OCI-LY7 (cell line): ENCODE data around the gene ZDHHC14. TPM values are rescaled to one million over a fixed set of nuclear protein-coding genes. Genes with fewer than 3 reads are reported as not detected.

Source experiments
- BruUV-seq: library from RNA; stranded (reverse); fragments of 400-500 nt; replicated peaks from 2 replicates; lab custom pipeline; 2021; lab: Mats Ljungman, UMichigan
- CTCF ChIA-PET: fragments of 300-600 bp; sonication (Branson Sonifier 250); formaldehyde crosslinking; loops from one replicate; lab custom pipeline; 2022; ENCODE audit warnings: antibody characterized with exemption; ENCODE audit not compliant: unreplicated experiment; lab: Charles Lee
- POLR2A ChIA-PET: fragments of 300-600 bp; sonication (Branson Sonifier 250); formaldehyde crosslinking; loops from one replicate; lab custom pipeline; 2022; ENCODE audit warnings: antibody characterized with exemption; lab: Charles Lee
- DNase-seq: peaks from one replicate; pipeline ENCODE4 v3.0.0-alpha.2; 2015; ENCODE audit warnings: low spot score
- H2AFZ ChIP-seq: fragments of 200-600 bp; sonication (generic), shearing (Covaris generic); 2 replicates; pipeline ENCODE4 v1.6.1; 2014; ENCODE audit warnings: mild to moderate bottlenecking, antibody characterized with exemption, low read length, moderate library complexity
- H3K27ac ChIP-seq: fragments of 200-600 bp; sonication (generic); 2 replicates; pipeline ENCODE4 v1.5.1; 2014; ENCODE audit warnings: mixed run types, low read depth, mild to moderate bottlenecking, moderate library complexity, low read length, inconsistent platforms; ENCODE audit not compliant: poor library complexity, severe bottlenecking
- H3K36me3 ChIP-seq: fragments of 200-600 bp; sonication (generic); 2 replicates; pipeline ENCODE4 v1.6.1; 2014; ENCODE audit warnings: mild to moderate bottlenecking, antibody characterized with exemption, low read length, moderate library complexity, mixed read lengths; ENCODE audit not compliant: insufficient read depth
- H3K4me1 ChIP-seq: fragments of 200-600 bp; sonication (generic); 2 replicates; pipeline ENCODE4 v1.5.1; 2014; ENCODE audit warnings: mild to moderate bottlenecking, low read length; ENCODE audit not compliant: insufficient read depth, poor library complexity, severe bottlenecking
- H3K4me2 ChIP-seq: fragments of 200-600 bp; sonication (generic); 2 replicates; pipeline ENCODE4 v1.6.1; 2014; ENCODE audit warnings: mild to moderate bottlenecking, low read length
- H3K4me3 ChIP-seq: fragments of 200-600 bp; sonication (generic); 2 replicates; pipeline ENCODE4 v1.5.1; 2014; ENCODE audit warnings: mild to moderate bottlenecking, low read depth, low read length; ENCODE audit not compliant: poor library complexity, severe bottlenecking
- H3K79me2 ChIP-seq: fragments of 200-600 bp; sonication (generic); 2 replicates; pipeline ENCODE4 v1.6.1; 2016; ENCODE audit warnings: low read depth, mild to moderate bottlenecking, low read length, moderate library complexity, mixed read lengths; ENCODE audit not compliant: insufficient read depth
- H3K9me2 ChIP-seq: fragments of 200-600 bp; sonication (generic); 2 replicates; pipeline ENCODE4 v1.6.1; 2016; ENCODE audit warnings: mild to moderate bottlenecking, low read length, mixed read lengths; ENCODE audit not compliant: insufficient read depth
- H3K9me3 ChIP-seq: fragments of 200-600 bp; sonication (generic); 2 replicates; pipeline ENCODE4 v1.6.1; 2014; ENCODE audit warnings: mild to moderate bottlenecking, mixed run types, low read length, mixed read lengths
- H4K20me1 ChIP-seq: fragments of 200-600 bp; sonication (generic); 2 replicates; pipeline ENCODE4 v1.6.1; 2014; ENCODE audit warnings: mild to moderate bottlenecking, antibody characterized with exemption, low read length, moderate library complexity, mixed read lengths; ENCODE audit not compliant: insufficient read depth
- CTCF ChIP-seq: fragments of 200-600 bp; sonication (generic); conservative IDR thresholded peaks from 2 replicates; pipeline ENCODE4 v1.5.1; 2014; ENCODE audit warnings: mild to moderate bottlenecking, antibody characterized with exemption, low read length, moderate library complexity, mixed read lengths
- EZH2phosphoT487 ChIP-seq: fragments of 200-600 bp; sonication (generic); IDR thresholded peaks from 2 replicates; pipeline ENCODE4 v1.6.1; 2018; ENCODE audit warnings: low read depth, borderline replicate concordance, mild to moderate bottlenecking, mixed run types, antibody characterized with exemption, low read length, moderate library complexity, mixed read lengths
- intact Hi-C: fragments of 100-400 bp; cut with micrococcal nuclease; formaldehyde crosslinking; loops from one replicate; pipeline ENCODE4 v1.10.0; 2022; ENCODE audit not compliant: unreplicated experiment
- total RNA-seq, 2 experiments: library from RNA; depleted of rRNA in 1 of 2; stranded (reverse); fragments of >200 nt in 1 of 2; shearing (Covaris generic) in 1 of 2; gene quantifications; 2 replicates each; pipeline ENCODE4 v1.2.3, GENCODE V29; 2014 to 2022

ZDHHC14 gene
- total RNA-seq, 2 experiments from 2014 or later, result 0.69 to 3.0 TPM

DNA sequence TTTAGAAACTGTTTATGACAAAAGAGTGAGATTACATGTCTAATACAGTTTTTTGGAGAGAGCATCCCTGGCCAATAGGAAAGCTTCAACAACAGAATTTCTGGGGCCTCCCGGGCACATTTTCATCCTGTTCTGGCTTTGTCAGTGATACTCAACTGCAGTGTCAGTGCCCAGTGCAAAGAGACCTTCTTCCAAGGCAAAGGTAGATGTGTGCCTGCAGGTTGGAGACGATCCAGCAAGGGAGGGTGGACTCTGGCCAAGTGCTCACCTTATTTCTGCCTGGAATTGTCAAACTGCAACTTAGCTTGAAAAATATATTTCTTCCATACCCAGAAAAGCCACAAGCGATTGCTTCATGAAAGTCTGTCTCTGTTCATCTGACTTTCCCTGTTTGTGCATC, 230.4 kb downstream of the ZDHHC14 start:
- no peaks in the 10 kb centered on the region for H3K9me2 ChIP-seq
- ChIA-PET POLR2A (interaction anchor here (0.7 to 1.0 kb wide), 2 partner anchors 42 to 196 kb away, joined by 3 read pairs; no protein-coding TSS in a partner anchor), CTCF (no interaction called here)
- H4K20me1 ChIP-seq, result no peaks in the 10 kb centered on the region
- H3K27ac ChIP-seq, result no peak overlapping the region
- H3K9me3 ChIP-seq, result no peaks in the 10 kb centered on the region
- H3K79me2 ChIP-seq, result no peaks in the 10 kb centered on the region
- TF ChIP-seq EZH2phosphoT487, result no peak
- no peak overlapping the region for H2AFZ ChIP-seq
- H3K4me3 ChIP-seq, result no peak overlapping the region
- intact Hi-C loops, result loop anchor here (5.0 kb wide), 1 partner anchor 299 kb away; no protein-coding TSS in a partner anchor
- DNase-seq, result no peak
- no peaks in the 10 kb centered on the region for H3K36me3 ChIP-seq
- BruUV-seq, result no TSS peak
- H3K4me2 ChIP-seq, result no peak overlapping the region
- peaks cover 40% of the 10 kb centered on the region for H3K4me1 ChIP-seq

- POLR2A ChIA-PET, result interaction anchor here (0.6 to 1.1 kb wide), 4 partner anchors 10 to 287 kb away, joined by 3 to 7 read pairs (median 3); no protein-coding TSS in a partner anchor
- Histone ChIP-seq H3K36me3 (no peaks in the 10 kb centered on the region), H3K27ac (no peak overlapping the region), H2AFZ (no peak overlapping the region), H3K79me2 (no peaks in the 10 kb centered on the region), H4K20me1 (no peaks in the 10 kb centered on the region), H3K9me2 (no peaks in the 10 kb centered on the region), H3K4me2 (no peak overlapping the region), H3K4me3 (no peak overlapping the region), H3K9me3 (no peaks in the 10 kb centered on the region), H3K4me1 (peaks cover 23% of the 10 kb centered on the region)
- no peak for DNase-seq
- no peak for TF ChIP-seq CTCF
- TF ChIP-seq EZH2phosphoT487, result no peak
- CTCF ChIA-PET, result no interaction called here
- intact Hi-C loops, result loop anchor here (5.0 kb wide), 1 partner anchor 301 kb away; no protein-coding TSS in a partner anchor
- no TSS peak for BruUV-seq
Measured at GRCh38 chr6:157613011-157613522, 232.1 kb downstream of the ZDHHC14 start.

GRCh38 chr6:157614026-157614568, 233.1 kb downstream of the ZDHHC14 start:
- H3K4me2 ChIP-seq, result no peak overlapping the region
- no peaks in the 10 kb centered on the region for H3K9me3 ChIP-seq
- TF ChIP-seq EZH2phosphoT487, result no peak
- peak; percentile 43; the same call in 1 of the 2 replicates for TF ChIP-seq CTCF
- H3K4me3 ChIP-seq, result no peak overlapping the region
- ChIA-PET CTCF (interaction anchor here (0.6 kb wide), 1 partner anchor 1140 kb away, joined by 3 read pairs; no protein-coding TSS in a partner anchor), POLR2A (interaction anchor here (0.6 to 1.1 kb wide), 4 partner anchors 12 to 288 kb away, joined by 3 to 8 read pairs (median 4); no protein-coding TSS in a partner anchor)
- BruUV-seq, result no TSS peak
- intact Hi-C loops, result loop anchor here (5.0 kb wide), 1 partner anchor 302 kb away; no protein-coding TSS in a partner anchor
- no peaks in the 10 kb centered on the region for H3K9me2 ChIP-seq
- no peak overlapping the region for H3K27ac ChIP-seq
- H4K20me1 ChIP-seq, result no peaks in the 10 kb centered on the region
- no peak overlapping the region for H2AFZ ChIP-seq
- H3K36me3 ChIP-seq, result no peaks in the 10 kb centered on the region
- no peaks in the 10 kb centered on the region for H3K79me2 ChIP-seq
- H3K4me1 ChIP-seq, result peaks cover 15% of the 10 kb centered on the region
- DNase-seq, result peak; percentile 38
